OCI-LY7 (cell line): ENCODE data around the gene SLC10A3. TPM values are rescaled to one million over a fixed set of nuclear protein-coding genes. Genes with fewer than 3 reads are reported as not detected.

Source experiments
- BruUV-seq: library from RNA; stranded (reverse); fragments of 400-500 nt; replicated peaks from 2 replicates; lab custom pipeline; 2021; lab: Mats Ljungman, UMichigan
- CTCF ChIA-PET: fragments of 300-600 bp; sonication (Branson Sonifier 250); formaldehyde crosslinking; loops from one replicate; lab custom pipeline; 2022; ENCODE audit warnings: antibody characterized with exemption; ENCODE audit not compliant: unreplicated experiment; lab: Charles Lee
- POLR2A ChIA-PET: fragments of 300-600 bp; sonication (Branson Sonifier 250); formaldehyde crosslinking; loops from one replicate; lab custom pipeline; 2022; ENCODE audit warnings: antibody characterized with exemption; lab: Charles Lee
- DNase-seq: peaks from one replicate; pipeline ENCODE4 v3.0.0-alpha.2; 2015; ENCODE audit warnings: low spot score
- H2AFZ ChIP-seq: fragments of 200-600 bp; sonication (generic), shearing (Covaris generic); 2 replicates; pipeline ENCODE4 v1.6.1; 2014; ENCODE audit warnings: mild to moderate bottlenecking, antibody characterized with exemption, low read length, moderate library complexity
- H3K27ac ChIP-seq: fragments of 200-600 bp; sonication (generic); 2 replicates; pipeline ENCODE4 v1.5.1; 2014; ENCODE audit warnings: mixed run types, low read depth, mild to moderate bottlenecking, moderate library complexity, low read length, inconsistent platforms; ENCODE audit not compliant: poor library complexity, severe bottlenecking
- H3K36me3 ChIP-seq: fragments of 200-600 bp; sonication (generic); 2 replicates; pipeline ENCODE4 v1.6.1; 2014; ENCODE audit warnings: mild to moderate bottlenecking, antibody characterized with exemption, low read length, moderate library complexity, mixed read lengths; ENCODE audit not compliant: insufficient read depth
- H3K4me1 ChIP-seq: fragments of 200-600 bp; sonication (generic); 2 replicates; pipeline ENCODE4 v1.5.1; 2014; ENCODE audit warnings: mild to moderate bottlenecking, low read length; ENCODE audit not compliant: insufficient read depth, poor library complexity, severe bottlenecking
- H3K4me2 ChIP-seq: fragments of 200-600 bp; sonication (generic); 2 replicates; pipeline ENCODE4 v1.6.1; 2014; ENCODE audit warnings: mild to moderate bottlenecking, low read length
- H3K4me3 ChIP-seq: fragments of 200-600 bp; sonication (generic); 2 replicates; pipeline ENCODE4 v1.5.1; 2014; ENCODE audit warnings: mild to moderate bottlenecking, low read depth, low read length; ENCODE audit not compliant: poor library complexity, severe bottlenecking
- H3K79me2 ChIP-seq: fragments of 200-600 bp; sonication (generic); 2 replicates; pipeline ENCODE4 v1.6.1; 2016; ENCODE audit warnings: low read depth, mild to moderate bottlenecking, low read length, moderate library complexity, mixed read lengths; ENCODE audit not compliant: insufficient read depth
- H3K9me2 ChIP-seq: fragments of 200-600 bp; sonication (generic); 2 replicates; pipeline ENCODE4 v1.6.1; 2016; ENCODE audit warnings: mild to moderate bottlenecking, low read length, mixed read lengths; ENCODE audit not compliant: insufficient read depth
- H3K9me3 ChIP-seq: fragments of 200-600 bp; sonication (generic); 2 replicates; pipeline ENCODE4 v1.6.1; 2014; ENCODE audit warnings: mild to moderate bottlenecking, mixed run types, low read length, mixed read lengths
- H4K20me1 ChIP-seq: fragments of 200-600 bp; sonication (generic); 2 replicates; pipeline ENCODE4 v1.6.1; 2014; ENCODE audit warnings: mild to moderate bottlenecking, antibody characterized with exemption, low read length, moderate library complexity, mixed read lengths; ENCODE audit not compliant: insufficient read depth
- CTCF ChIP-seq: fragments of 200-600 bp; sonication (generic); conservative IDR thresholded peaks from 2 replicates; pipeline ENCODE4 v1.5.1; 2014; ENCODE audit warnings: mild to moderate bottlenecking, antibody characterized with exemption, low read length, moderate library complexity, mixed read lengths
- EZH2phosphoT487 ChIP-seq: fragments of 200-600 bp; sonication (generic); IDR thresholded peaks from 2 replicates; pipeline ENCODE4 v1.6.1; 2018; ENCODE audit warnings: low read depth, borderline replicate concordance, mild to moderate bottlenecking, mixed run types, antibody characterized with exemption, low read length, moderate library complexity, mixed read lengths
- intact Hi-C: fragments of 100-400 bp; cut with micrococcal nuclease; formaldehyde crosslinking; loops from one replicate; pipeline ENCODE4 v1.10.0; 2022; ENCODE audit not compliant: unreplicated experiment
- total RNA-seq, 2 experiments: library from RNA; depleted of rRNA in 1 of 2; stranded (reverse); fragments of >200 nt in 1 of 2; shearing (Covaris generic) in 1 of 2; gene quantifications; 2 replicates each; pipeline ENCODE4 v1.2.3, GENCODE V29; 2014 to 2022

Gene SLC10A3
- total RNA-seq, 2 experiments from 2014 or later: 14.1 to 15.6 TPM

DNA sequence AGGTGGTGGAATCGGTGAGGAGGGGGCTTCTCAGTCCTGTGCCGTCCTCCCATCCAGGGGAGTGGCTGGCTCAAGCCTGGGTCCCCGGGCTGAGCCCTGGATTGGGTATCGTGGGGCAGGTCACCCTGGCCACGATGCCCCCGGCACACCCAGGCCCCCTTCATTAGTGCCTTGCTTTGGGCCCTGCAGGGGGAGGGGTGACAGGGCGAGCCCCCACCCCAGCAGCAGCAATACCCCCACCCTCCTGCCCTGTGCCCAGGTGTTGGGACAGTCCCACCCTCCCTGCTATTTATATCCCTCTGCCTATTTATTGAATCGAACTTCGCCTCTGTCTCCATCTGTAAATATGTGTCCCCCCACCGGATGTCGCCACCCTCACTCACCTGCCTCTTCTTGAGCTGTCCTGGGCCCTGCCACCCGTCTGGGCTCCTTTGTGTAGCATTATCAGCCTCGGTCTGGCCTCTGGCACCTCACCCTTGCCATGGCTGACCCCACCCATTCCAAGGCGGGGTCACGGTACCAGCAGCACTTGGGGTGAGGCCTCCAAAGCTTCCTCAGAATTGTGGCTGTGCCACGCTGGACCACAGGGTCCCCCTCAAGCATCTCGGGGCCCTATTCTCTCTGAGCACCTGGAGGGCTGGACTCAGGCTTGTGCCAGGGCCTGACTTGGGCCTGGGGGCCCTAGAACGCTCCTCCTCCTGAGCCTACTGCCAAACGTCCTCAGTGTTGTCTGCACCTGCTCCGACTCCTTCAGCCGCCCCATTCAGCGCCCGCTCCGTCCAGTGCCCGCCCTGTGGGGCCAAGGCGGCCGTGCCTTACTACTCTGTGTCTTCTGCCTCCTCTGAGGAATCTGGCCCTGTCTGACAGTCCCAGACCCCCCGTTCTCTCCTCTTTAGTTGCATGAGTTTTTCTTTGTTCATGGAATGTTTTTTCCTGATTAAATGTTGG is 17.5 kb downstream of the SLC10A3 start:
- Histone ChIP-seq H4K20me1 (no peaks in the 10 kb centered on the region), H3K4me2 (no peak overlapping the region)

DNA sequence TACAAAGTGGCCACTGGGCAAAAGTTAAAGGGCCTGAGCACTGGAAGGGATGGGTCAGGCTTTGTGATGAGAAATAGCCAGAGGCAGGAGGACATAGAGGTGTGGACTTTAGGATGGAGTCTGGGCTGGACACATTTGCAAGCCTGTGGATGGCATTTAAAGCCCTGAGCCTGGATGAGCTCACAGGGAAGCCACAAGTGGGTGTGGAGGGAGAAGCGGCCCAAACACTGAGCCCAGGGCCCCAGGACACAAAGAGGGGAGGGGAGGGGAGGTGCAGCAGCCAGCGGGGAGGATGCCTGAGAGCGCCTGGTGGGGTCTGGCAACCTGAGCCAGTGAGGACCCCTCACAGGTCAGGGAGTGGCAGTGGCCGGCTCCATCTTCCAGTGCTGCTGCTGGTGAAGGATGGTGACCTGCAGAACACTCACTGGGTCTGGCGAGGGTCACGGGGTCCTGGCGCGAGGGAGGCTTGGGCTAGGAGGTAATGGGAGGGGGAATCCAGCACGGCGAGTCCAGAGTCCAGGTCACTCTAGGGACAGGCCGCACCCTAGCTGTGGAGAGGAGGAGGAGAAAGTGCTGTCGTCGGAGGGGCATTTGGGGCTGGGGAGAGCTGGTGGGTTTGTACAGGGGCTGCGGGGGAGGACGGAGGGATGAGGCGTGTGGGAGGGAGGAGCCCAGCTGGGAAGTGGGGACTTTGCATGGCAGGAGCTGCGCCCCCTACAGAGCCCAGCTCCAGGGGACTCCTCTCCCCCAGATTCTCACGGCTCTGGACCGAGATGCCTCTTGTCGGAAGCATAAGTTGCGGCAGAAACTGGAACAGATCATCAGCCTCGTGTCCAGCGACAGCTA is 18.4 kb downstream of the SLC10A3 start:
- H3K9me3 ChIP-seq: no peaks in the 10 kb centered on the region
- H3K4me3 ChIP-seq: no peak overlapping the region
- no peaks in the 10 kb centered on the region for H3K79me2 ChIP-seq
- no peak overlapping the region for H3K4me2 ChIP-seq
- TF ChIP-seq EZH2phosphoT487 (no peak), CTCF (no peak)
- H3K9me2 ChIP-seq: no peaks in the 10 kb centered on the region
- no peak for DNase-seq
- ChIA-PET POLR2A (no interaction called here), CTCF (no interaction called here)
- BruUV-seq: no TSS peak
- intact Hi-C loops: no loop called here
- no peaks in the 10 kb centered on the region for H3K36me3 ChIP-seq
- H4K20me1 ChIP-seq: no peaks in the 10 kb centered on the region
- no peak overlapping the region for H3K27ac ChIP-seq
- no peak overlapping the region for H2AFZ ChIP-seq
- no peaks in the 10 kb centered on the region for H3K4me1 ChIP-seq

More for the DNA sequence above, 17.5 kb downstream of the SLC10A3 start:
- Histone ChIP-seq H3K9me2 (no peaks in the 10 kb centered on the region), H3K4me3 (no peak overlapping the region), H3K9me3 (no peaks in the 10 kb centered on the region), H3K79me2 (no peaks in the 10 kb centered on the region), H3K36me3 (no peaks in the 10 kb centered on the region), H3K27ac (no peak overlapping the region), H2AFZ (no peak overlapping the region), H3K4me1 (peaks cover 7% of the 10 kb centered on the region)
- BruUV-seq: no TSS peak
- ChIA-PET POLR2A (interaction anchor here (0.6 kb wide), 1 partner anchor 51 kb away, joined by 5 read pairs; no protein-coding TSS in a partner anchor), CTCF (no interaction called here)
- intact Hi-C loops: no loop called here
- DNase-seq: no peak
- TF ChIP-seq EZH2phosphoT487 (no peak), CTCF (no peak)
